ENCODE measurements around the gene GDF10. TPM values are rescaled to one million over a fixed set of nuclear protein-coding genes. Genes with fewer than 3 reads are reported as not detected.

Gene GDF10
- total and polyA plus RNA-seq, 2 donors (not counting 1 experiment from before 2014, with no cell fraction given): not detected

DNA sequence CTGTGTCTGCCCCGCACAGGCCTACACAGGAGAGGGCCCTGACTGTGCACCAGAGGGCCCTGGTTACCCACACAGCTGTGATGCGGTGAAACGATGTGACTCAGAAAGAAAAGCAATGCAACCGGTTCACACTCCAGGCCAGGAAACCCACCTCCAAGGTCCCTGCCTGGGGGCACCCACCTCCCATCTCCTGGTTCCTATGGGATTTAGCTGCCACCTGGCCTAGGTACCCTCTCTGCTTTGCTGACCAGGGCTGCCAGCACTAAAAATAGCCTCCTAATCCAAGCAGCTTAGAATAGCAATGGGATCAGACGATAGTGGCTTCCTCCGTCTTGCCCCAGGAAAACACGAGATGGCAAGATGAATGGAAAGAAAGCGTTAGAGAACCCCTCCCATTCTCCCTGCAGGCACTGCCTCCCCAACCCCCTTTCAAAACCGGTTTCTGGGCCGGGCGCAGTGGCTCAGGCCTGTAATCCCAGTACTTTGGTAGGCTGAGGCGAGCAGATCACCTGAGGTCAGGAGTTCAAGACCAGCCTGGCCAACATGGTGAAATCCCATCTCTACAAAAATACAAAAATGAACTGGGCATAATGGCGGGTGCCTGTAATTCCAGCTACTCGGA lies 60.5 kb downstream of the GDF10 start:
- Histone ChIP-seq H3K79me2 (ENCODE audit: control insufficient read depth, insufficient read depth, low read length) (no peaks in the 10 kb centered on the region), H3K4me3 (ENCODE audit: control extremely low read depth in 1 of 5, extremely low read depth in 1 of 5, insufficient read depth in 1 of 5, low read depth in 2 of 5, low read length in 4 of 5) (no peak overlapping the region), H3K36me3 (replicated peaks in 1 of 2; ENCODE audit: control extremely low read depth in 1 of 2, control insufficient read depth in 1 of 2, extremely low read depth in 1 of 2, insufficient read depth in 2 of 2, low read length in 1 of 2) (no peaks in the 10 kb centered on the region), H3K4me1 (ENCODE audit: control insufficient read depth in 2 of 2, insufficient read depth in 2 of 2, low read length in 2 of 2) (no peaks in the 10 kb centered on the region), H3K4me2 (replicated peaks; ENCODE audit: low read depth, low read length, poor library complexity, severe bottlenecking) (no peak overlapping the region), H3K27me3 (replicated peaks in 1 of 4; ENCODE audit: control extremely low read depth in 1 of 4, control insufficient read depth in 3 of 4, insufficient read depth in 4 of 4, low read length in 3 of 4) (no peaks in the 10 kb centered on the region), H2AFZ (ENCODE audit: insufficient read depth, low read depth, low read length, poor library complexity, severe bottlenecking) (no peak overlapping the region), H4K20me1 (ENCODE audit: control insufficient read depth, insufficient read depth, low read length, poor library complexity, severe bottlenecking) (no peaks in the 10 kb centered on the region), H3K27ac (ENCODE audit: low read length in 2 of 2) (no peak overlapping the region), H3K9me3 (ENCODE audit: control extremely low read depth in 1 of 3, control insufficient read depth in 2 of 3, insufficient read depth in 1 of 3, low read length in 2 of 3) (no peaks in the 10 kb centered on the region), H3K9ac (ENCODE audit: low read length) (no peak overlapping the region)
- ATAC-seq (ENCODE audit: low read depth) (no peak), DNase-seq (no peak)
- CTCF ChIA-PET: no interaction called here
- TF ChIP-seq EZH2 (IDR thresholded peaks at IDR 0.05; ENCODE audit: borderline replicate concordance, insufficient read depth, low read depth, low read length, poor library complexity, severe bottlenecking) (no peak), CTCF (IDR thresholded peaks at IDR 0.05) (no peak)
- POLR2A ChIA-PET: no interaction called here
- 88% methylated on average over 13 of the region's 14 CpGs for WGBS (ENCODE audit: insufficient coverage)
- Mint-ChIP-seq H3K9me3 (ENCODE audit: insufficient read depth) (no peaks in the 10 kb centered on the region), H3K4me1 (no peaks in the 10 kb centered on the region), H3K27ac (no peak overlapping the region), H3K27me3 (no peaks in the 10 kb centered on the region), H3K4me3 (no peak overlapping the region)
- intact Hi-C loops (cut with micrococcal nuclease): no loop called here

- ChIA-PET CTCF (no interaction called here), POLR2A (no interaction called here)
- H3K79me2 ChIP-seq (ENCODE audit: control insufficient read depth, insufficient read depth, low read length): no peaks in the 10 kb centered on the region
- Mint-ChIP-seq H3K4me1 (no peaks in the 10 kb centered on the region), H3K9me3 (ENCODE audit: insufficient read depth) (no peaks in the 10 kb centered on the region), H3K27ac (no peak overlapping the region), H3K27me3 (no peaks in the 10 kb centered on the region), H3K4me3 (no peak overlapping the region)
- no peak overlapping the region for H3K9ac ChIP-seq (ENCODE audit: low read length)
- no peak overlapping the region for H2AFZ ChIP-seq (ENCODE audit: insufficient read depth, low read depth, low read length, poor library complexity, severe bottlenecking)
- intact Hi-C loops (cut with micrococcal nuclease): no loop called here
- H3K4me1 ChIP-seq (ENCODE audit: control insufficient read depth in 2 of 2, insufficient read depth in 2 of 2, low read length in 2 of 2): no peaks in the 10 kb centered on the region
- 61% methylated on average over 9 of the region's 9 CpGs for WGBS (ENCODE audit: insufficient coverage)
- H3K4me2 ChIP-seq (replicated peaks; ENCODE audit: low read depth, low read length, poor library complexity, severe bottlenecking): no peak overlapping the region
- no peak overlapping the region for H3K4me3 ChIP-seq (ENCODE audit: control extremely low read depth in 1 of 5, extremely low read depth in 1 of 5, insufficient read depth in 1 of 5, low read depth in 2 of 5, low read length in 4 of 5)
- H3K27me3 ChIP-seq (replicated peaks in 1 of 4; ENCODE audit: control extremely low read depth in 1 of 4, control insufficient read depth in 3 of 4, insufficient read depth in 4 of 4, low read length in 3 of 4): no peaks in the 10 kb centered on the region
- no peaks in the 10 kb centered on the region for H3K9me3 ChIP-seq (ENCODE audit: control extremely low read depth in 1 of 3, control insufficient read depth in 2 of 3, insufficient read depth in 1 of 3, low read length in 2 of 3)
- ATAC-seq (ENCODE audit: low read depth) (no peak), DNase-seq (no peak)
- no peaks in the 10 kb centered on the region for H3K36me3 ChIP-seq (replicated peaks in 1 of 2; ENCODE audit: control extremely low read depth in 1 of 2, control insufficient read depth in 1 of 2, extremely low read depth in 1 of 2, insufficient read depth in 2 of 2, low read length in 1 of 2)
- H4K20me1 ChIP-seq (ENCODE audit: control insufficient read depth, insufficient read depth, low read length, poor library complexity, severe bottlenecking): no peaks in the 10 kb centered on the region
- TF ChIP-seq EZH2 (IDR thresholded peaks at IDR 0.05; ENCODE audit: borderline replicate concordance, insufficient read depth, low read depth, low read length, poor library complexity, severe bottlenecking): no peak
- no peak for TF ChIP-seq CTCF (IDR thresholded peaks at IDR 0.05)
- no peak overlapping the region for H3K27ac ChIP-seq (ENCODE audit: low read length in 2 of 2)
These were observed 61.3 kb downstream of the GDF10 start for GRCh38 chr10:47361293-47361692.
